ENCODE measurements around the gene THAP4.

The THAP4 gene

GRCh38 chr2:241627675-241628074 is 9.3 kb downstream of the THAP4 start:
- TF ChIP-seq CTCF (IDR thresholded peaks at IDR 0.05; ENCODE audit: low read length, missing control alignments) = no peak
- H3K4me3 ChIP-seq (replicated peaks; ENCODE audit: low read depth, low read length) = no peak overlapping the region
- no peak for DNase-seq (ENCODE audit: low read depth)

- no peak for DNase-seq (ENCODE audit: low read depth)
- no peak overlapping the region for H3K4me3 ChIP-seq (replicated peaks; ENCODE audit: low read depth, low read length)
- no peak for TF ChIP-seq CTCF (IDR thresholded peaks at IDR 0.05; ENCODE audit: low read length, missing control alignments)
These were observed 16.6 kb downstream of the THAP4 start for GRCh38 chr2:241620419-241620769.

- no peak for DNase-seq (ENCODE audit: low read depth)
- H3K4me3 ChIP-seq (replicated peaks; ENCODE audit: low read depth, low read length) = no peak overlapping the region
- no peak for TF ChIP-seq CTCF (IDR thresholded peaks at IDR 0.05; ENCODE audit: low read length, missing control alignments)
These were observed 17.1 kb downstream of the THAP4 start for GRCh38 chr2:241619597-241620418.

- no peak for TF ChIP-seq CTCF (IDR thresholded peaks at IDR 0.05; ENCODE audit: low read length, missing control alignments)
- no peak for DNase-seq (ENCODE audit: low read depth)
- no peak overlapping the region for H3K4me3 ChIP-seq (replicated peaks; ENCODE audit: low read depth, low read length)
These were observed 18.1 kb downstream of the THAP4 start for GRCh38 chr2:241618829-241619228.

- H3K4me3 ChIP-seq (replicated peaks; ENCODE audit: low read depth, low read length) = no peak overlapping the region
- no peak for DNase-seq (ENCODE audit: low read depth)
- no peak for TF ChIP-seq CTCF (IDR thresholded peaks at IDR 0.05; ENCODE audit: low read length, missing control alignments)
These were observed 18.6 kb downstream of the THAP4 start for GRCh38 chr2:241618296-241618805.

- no peak overlapping the region for H3K4me3 ChIP-seq (replicated peaks; ENCODE audit: low read depth, low read length)
- no peak for TF ChIP-seq CTCF (IDR thresholded peaks at IDR 0.05; ENCODE audit: low read length, missing control alignments)
- no peak for DNase-seq (ENCODE audit: low read depth)
These were observed 19.4 kb downstream of the THAP4 start for GRCh38 chr2:241617431-241618154.

Data from fibroblast of pulmonary artery (primary cell).